DND-41 (cell line): ENCODE measurements around the gene EPB41L2.

Source experiments
- EZH2 ChIP-seq: IDR thresholded peaks from 3 replicates; pipeline ENCODE4 v1.6.1; 2012; ENCODE audit warnings: borderline replicate concordance, low read depth, mild to moderate bottlenecking, moderate library complexity, low read length, inconsistent platforms; ENCODE audit not compliant: severe bottlenecking
- TF ChIP-seq, protein P1 (sequence below): IDR thresholded peaks from 2 replicates; pipeline ENCODE4 v1.5.1; 2012; ENCODE audit warnings: borderline replicate concordance, low read length, moderate library complexity, mild to moderate bottlenecking; ENCODE audit not compliant: poor library complexity, severe bottlenecking; ENCODE audit errors: extremely low read depth

DNA sequence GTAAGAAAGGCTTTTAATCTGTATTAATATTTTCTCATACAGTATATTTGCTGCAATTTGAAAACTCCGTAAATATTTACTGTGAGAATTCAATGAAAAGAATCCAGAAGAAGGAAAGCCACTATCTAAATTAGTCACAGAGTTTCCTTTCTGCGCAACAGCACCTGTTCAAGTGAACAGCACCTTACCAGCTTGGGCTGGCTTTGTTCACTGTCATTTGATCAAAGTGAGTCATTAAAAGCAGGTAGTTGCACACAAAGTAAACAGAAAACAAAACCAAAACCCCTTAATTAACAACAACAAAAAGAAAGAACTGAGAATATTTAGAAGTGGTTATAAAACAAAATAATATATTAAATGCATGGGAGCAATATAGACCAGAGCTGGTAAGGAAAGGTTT is 223.0 kb downstream of the EPB41L2 start:
- TF ChIP-seq, protein P1, sequence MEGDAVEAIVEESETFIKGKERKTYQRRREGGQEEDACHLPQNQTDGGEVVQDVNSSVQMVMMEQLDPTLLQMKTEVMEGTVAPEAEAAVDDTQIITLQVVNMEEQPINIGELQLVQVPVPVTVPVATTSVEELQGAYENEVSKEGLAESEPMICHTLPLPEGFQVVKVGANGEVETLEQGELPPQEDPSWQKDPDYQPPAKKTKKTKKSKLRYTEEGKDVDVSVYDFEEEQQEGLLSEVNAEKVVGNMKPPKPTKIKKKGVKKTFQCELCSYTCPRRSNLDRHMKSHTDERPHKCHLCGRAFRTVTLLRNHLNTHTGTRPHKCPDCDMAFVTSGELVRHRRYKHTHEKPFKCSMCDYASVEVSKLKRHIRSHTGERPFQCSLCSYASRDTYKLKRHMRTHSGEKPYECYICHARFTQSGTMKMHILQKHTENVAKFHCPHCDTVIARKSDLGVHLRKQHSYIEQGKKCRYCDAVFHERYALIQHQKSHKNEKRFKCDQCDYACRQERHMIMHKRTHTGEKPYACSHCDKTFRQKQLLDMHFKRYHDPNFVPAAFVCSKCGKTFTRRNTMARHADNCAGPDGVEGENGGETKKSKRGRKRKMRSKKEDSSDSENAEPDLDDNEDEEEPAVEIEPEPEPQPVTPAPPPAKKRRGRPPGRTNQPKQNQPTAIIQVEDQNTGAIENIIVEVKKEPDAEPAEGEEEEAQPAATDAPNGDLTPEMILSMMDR = no peak
- TF ChIP-seq EZH2 = no peak
